HG02981 (cell line): Measurements from ENCODE around the gene GSTK1.

Source experiments
- ATAC-seq: cut with Tn5 transposase; IDR thresholded peaks from one replicate; pipeline ENCODE4 v1.9.1; 2021; ENCODE audit warnings: mild to moderate bottlenecking, moderate library complexity; ENCODE audit not compliant: unreplicated experiment

Gene GSTK1

GRCh38 chr7:143295870-143296269 lies 32.6 kb downstream of the GSTK1 start:
- no peak for ATAC-seq

- no peak for ATAC-seq
Measured at GRCh38 chr7:143296686-143297085, 33.4 kb downstream of the GSTK1 start.

GRCh38 chr7:143299346-143299745 lies 36.1 kb downstream of the GSTK1 start:
- ATAC-seq: no peak

GRCh38 chr7:143299840-143300239 lies 36.6 kb downstream of the GSTK1 start:
- no peak for ATAC-seq

GRCh38 chr7:143300959-143301935 lies 38.0 kb downstream of the GSTK1 start:
- no peak for ATAC-seq

- ATAC-seq: no peak
Measured at GRCh38 chr7:143303733-143304132, 40.5 kb downstream of the GSTK1 start.

GRCh38 chr7:143304938-143305337 lies 41.7 kb downstream of the GSTK1 start:
- ATAC-seq: no peak

GRCh38 chr7:143305423-143306070 lies 42.3 kb downstream of the GSTK1 start:
- no peak for ATAC-seq

GRCh38 chr7:143308632-143309031 lies 45.4 kb downstream of the GSTK1 start:
- no peak for ATAC-seq

GRCh38 chr7:143314127-143314526 lies 50.9 kb downstream of the GSTK1 start:
- no peak for ATAC-seq

- ATAC-seq: no peak
Measured at GRCh38 chr7:143315776-143316175, 52.5 kb downstream of the GSTK1 start, which contains the start of gene CLCN1. CLCN1 (plus strand) TSS chr7:143316111; CDS start chr7:143316213, 102 bp downstream.

- ATAC-seq: no peak
Measured at GRCh38 chr7:143316492-143316891, 53.3 kb downstream of the GSTK1 start.

- ATAC-seq: no peak
Measured at GRCh38 chr7:143318661-143319060, 55.4 kb downstream of the GSTK1 start.
